Hepatocyte (in vitro differentiated cells): ENCODE data around the gene LACTBL1.

Source experiments
- CTCF ChIP-seq: fragments of 200-600 bp; sonication (generic); IDR thresholded peaks from 2 replicates; pipeline ENCODE4 v1.5.1; 2016; ENCODE audit warnings: antibody characterized with exemption, mild to moderate bottlenecking; ENCODE audit not compliant: poor library complexity
- EZH2 ChIP-seq: fragments of 200-600 bp; sonication (generic); IDR thresholded peaks from 2 replicates; pipeline ENCODE4 v1.6.1; 2016; ENCODE audit warnings: antibody characterized with exemption, mild to moderate bottlenecking, borderline replicate concordance

GRCh38 chr1:22971161-22971560, 1.5 kb downstream of the LACTBL1 start:
- no peak for TF ChIP-seq EZH2
- no peak for TF ChIP-seq CTCF
